ENCODE data around the gene KCNB1.

DNA sequence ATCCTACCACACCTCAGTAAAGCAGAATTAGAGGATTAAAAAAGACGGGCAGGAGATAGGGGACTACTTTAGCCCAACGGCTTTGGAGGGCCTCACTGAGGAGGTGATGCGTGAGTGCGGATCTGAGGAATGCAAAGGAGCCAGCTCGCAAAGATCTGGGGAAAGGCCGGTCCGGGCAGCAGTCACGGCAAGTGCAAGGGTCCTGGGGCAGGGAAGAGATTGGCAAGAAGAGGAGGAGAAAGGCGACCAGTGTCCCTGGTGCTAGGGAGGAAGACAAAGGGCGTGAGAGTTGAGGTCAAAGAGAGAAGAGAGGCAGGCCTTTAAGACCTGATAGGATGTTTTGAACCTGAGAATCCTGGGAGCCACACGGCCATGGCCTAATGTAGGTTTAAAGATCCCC, 86.8 kb downstream of the KCNB1 start:
- TF ChIP-seq, protein P1, sequence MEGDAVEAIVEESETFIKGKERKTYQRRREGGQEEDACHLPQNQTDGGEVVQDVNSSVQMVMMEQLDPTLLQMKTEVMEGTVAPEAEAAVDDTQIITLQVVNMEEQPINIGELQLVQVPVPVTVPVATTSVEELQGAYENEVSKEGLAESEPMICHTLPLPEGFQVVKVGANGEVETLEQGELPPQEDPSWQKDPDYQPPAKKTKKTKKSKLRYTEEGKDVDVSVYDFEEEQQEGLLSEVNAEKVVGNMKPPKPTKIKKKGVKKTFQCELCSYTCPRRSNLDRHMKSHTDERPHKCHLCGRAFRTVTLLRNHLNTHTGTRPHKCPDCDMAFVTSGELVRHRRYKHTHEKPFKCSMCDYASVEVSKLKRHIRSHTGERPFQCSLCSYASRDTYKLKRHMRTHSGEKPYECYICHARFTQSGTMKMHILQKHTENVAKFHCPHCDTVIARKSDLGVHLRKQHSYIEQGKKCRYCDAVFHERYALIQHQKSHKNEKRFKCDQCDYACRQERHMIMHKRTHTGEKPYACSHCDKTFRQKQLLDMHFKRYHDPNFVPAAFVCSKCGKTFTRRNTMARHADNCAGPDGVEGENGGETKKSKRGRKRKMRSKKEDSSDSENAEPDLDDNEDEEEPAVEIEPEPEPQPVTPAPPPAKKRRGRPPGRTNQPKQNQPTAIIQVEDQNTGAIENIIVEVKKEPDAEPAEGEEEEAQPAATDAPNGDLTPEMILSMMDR (IDR thresholded peaks at IDR 0.05), result no peak
- TF ChIP-seq EZH2 (IDR thresholded peaks at IDR 0.05; ENCODE audit: borderline replicate concordance, insufficient read depth, low read depth, low read length, poor library complexity, severe bottlenecking), result no peak

All from B cell (primary cell).